T-helper 1 cell treated with Interleukin-12 subunit alpha and Interleukin-12 subunit beta and Interleukin-4 antibody, amounts not matched to agents 30 ng/mL and 1 ng/mL, for 36 hours (primary cell): Measurements from ENCODE around the gene B3GNT9. TPM values are rescaled to one million over a fixed set of nuclear protein-coding genes. Genes with fewer than 3 reads are reported as not detected.

Source experiments
- total RNA-seq: library from RNA; stranded (reverse); gene quantifications from 2 replicates; pipeline ENCODE4 v1.2.3, GENCODE V29; 2022

B3GNT9 gene
- total RNA-seq, 1 donor from 2014 or later, result 15.1 TPM

Other genes starting within 250 kb of the B3GNT9 start
- gene CDH16, start 232.1 kb downstream of the B3GNT9 start, total RNA-seq, result not detected in 2 replicates
- gene RRAD, start 225.5 kb downstream of the B3GNT9 start, total RNA-seq, result 0.95 and 1.1 TPM in 2 replicates
- 119 and 126 TPM in 2 replicates for gene CIAO2B, start 216.6 kb downstream of the B3GNT9 start, total RNA-seq
- gene CES2, start 215.5 kb downstream of the B3GNT9 start, total RNA-seq, result 41.1 and 46.0 TPM in 2 replicates
- 9.0 and 9.6 TPM in 2 replicates for gene CES3, start 189.7 kb downstream of the B3GNT9 start, total RNA-seq
- gene CES4A, start 162.4 kb downstream of the B3GNT9 start, total RNA-seq, result 48.9 and 54.4 TPM in 2 replicates
- gene CBFB, start 121.8 kb downstream of the B3GNT9 start, total RNA-seq, result 216 and 221 TPM in 2 replicates
- gene PHAF1, start 41.1 kb downstream of the B3GNT9 start, total RNA-seq, result 19.6 and 19.9 TPM in 2 replicates
- 85.9 and 89.9 TPM in 2 replicates for gene TRADD, start 8.9 kb upstream of the B3GNT9 start, total RNA-seq
- gene FBXL8, start 9.0 kb upstream of the B3GNT9 start, total RNA-seq, result 54.5 and 57.3 TPM in 2 replicates
- 98.7 and 111 TPM in 2 replicates for gene HSF4, start 13.7 kb upstream of the B3GNT9 start, total RNA-seq
- gene NOL3, start 19.5 kb upstream of the B3GNT9 start, total RNA-seq, result 49.5 and 53.5 TPM in 2 replicates
- 79.1 and 79.7 TPM in 2 replicates for gene MATCAP1, start 33.0 kb upstream of the B3GNT9 start, total RNA-seq
- 0.42 and 0.61 TPM in 2 replicates for gene EXOC3L1, start 39.1 kb upstream of the B3GNT9 start, total RNA-seq
- 137 and 146 TPM in 2 replicates for gene E2F4, start 41.2 kb upstream of the B3GNT9 start, total RNA-seq
- 8.0 and 8.9 TPM in 2 replicates for gene ELMO3, start 48.1 kb upstream of the B3GNT9 start, total RNA-seq
- 52.6 and 52.9 TPM in 2 replicates for gene TMEM208, start 76.1 kb upstream of the B3GNT9 start, total RNA-seq
- 104 and 106 TPM in 2 replicates for gene FHOD1, start 96.5 kb upstream of the B3GNT9 start, total RNA-seq
- 3.5 and 3.7 TPM in 2 replicates for gene SLC9A5, start 98.0 kb upstream of the B3GNT9 start, total RNA-seq
- 23.0 and 25.4 TPM in 2 replicates for gene PLEKHG4, start 128.5 kb upstream of the B3GNT9 start, total RNA-seq
- 0.10 TPM in 1 of 2 replicates, not detected in the other for gene KCTD19, start 175.7 kb upstream of the B3GNT9 start, total RNA-seq
- 0.51 TPM in 1 of 2 replicates, not detected in the other for gene LRRC36, start 175.8 kb upstream of the B3GNT9 start, total RNA-seq
- not detected in 2 replicates for gene TPPP3, start 242.5 kb upstream of the B3GNT9 start, total RNA-seq